ENCODE results near the gene PEX26.

- TF ChIP-seq CTCF (conservative IDR thresholded peaks at IDR 0.05; ENCODE audit: low read length) = no peak
- no peak for TF ChIP-seq EZH2phosphoT487 (IDR thresholded peaks at IDR 0.05; ENCODE audit: borderline replicate concordance)
Measured at GRCh38 chr22:18136563-18137320, 59.0 kb downstream of the PEX26 start.
